A673 (cell line): ENCODE data around the gene QSOX2. TPM values are rescaled to one million over a fixed set of nuclear protein-coding genes. Genes with fewer than 3 reads are reported as not detected.

ENCODE experiments used
- BruUV-seq: library from RNA; stranded (reverse); fragments of 400-500 nt; replicated peaks from 2 replicates; lab custom pipeline; 2021; lab: Mats Ljungman, UMichigan
- CTCF ChIA-PET: fragments of 300-600 bp; sonication (Branson Sonifier 250); formaldehyde crosslinking; loops from one replicate; lab custom pipeline; 2022; ENCODE audit warnings: antibody characterized with exemption; lab: Charles Lee
- POLR2A ChIA-PET: fragments of 300-600 bp; sonication (Branson Sonifier 250); formaldehyde crosslinking; loops from one replicate; lab custom pipeline; 2022; ENCODE audit warnings: antibody characterized with exemption; ENCODE audit not compliant: low non-redundant PET; lab: Charles Lee
- DNase-seq: peaks from one replicate; pipeline ENCODE4 v3.0.0-alpha.2; 2015; ENCODE audit warnings: low spot score
- H3K27ac ChIP-seq: fragments of 200-600 bp; sonication (generic); 2 replicates; pipeline ENCODE4 v1.5.1; 2016; ENCODE audit warnings: mixed run types, low read depth, mild to moderate bottlenecking, mixed read lengths, antibody characterized with exemption, low read length; ENCODE audit not compliant: poor library complexity, severe bottlenecking
- H3K27me3 ChIP-seq: fragments of 200-600 bp; sonication (generic); replicated peaks from 2 replicates; pipeline ENCODE4 v1.6.1; 2017; ENCODE audit warnings: mixed run types, low read depth, mild to moderate bottlenecking, mixed read lengths, antibody characterized with exemption, low read length; ENCODE audit not compliant: insufficient read depth, poor library complexity
- H3K36me3 ChIP-seq: fragments of 200-600 bp; sonication (generic); 2 replicates; pipeline ENCODE4 v1.6.1; 2016; ENCODE audit warnings: mixed run types, mild to moderate bottlenecking, mixed read lengths, antibody characterized with exemption, low read length; ENCODE audit not compliant: insufficient read depth, poor library complexity, severe bottlenecking
- H3K4me1 ChIP-seq: fragments of 200-600 bp; sonication (generic); 2 replicates; pipeline ENCODE4 v1.6.1; 2017; ENCODE audit warnings: mixed run types, mild to moderate bottlenecking, mixed read lengths, antibody characterized with exemption, low read length; ENCODE audit not compliant: insufficient read depth, poor library complexity, severe bottlenecking
- H3K4me3 ChIP-seq: fragments of 200-600 bp; sonication (generic); 2 replicates; pipeline ENCODE4 v1.5.1; 2016; ENCODE audit warnings: low read depth, mixed run types, mild to moderate bottlenecking, mixed read lengths, low read length; ENCODE audit not compliant: poor library complexity, severe bottlenecking
- H3K9me3 ChIP-seq: fragments of 200-600 bp; sonication (generic); 2 replicates; pipeline ENCODE4 v1.6.1; 2016; ENCODE audit warnings: mixed run types, low read depth, mild to moderate bottlenecking, mixed read lengths, antibody characterized with exemption, low read length; ENCODE audit not compliant: poor library complexity, severe bottlenecking
- EZH2 ChIP-seq: fragments of 200-600 bp; sonication (generic); IDR thresholded peaks from 2 replicates; pipeline ENCODE4 v1.6.1; 2017; ENCODE audit warnings: borderline replicate concordance, low read depth, mild to moderate bottlenecking, mixed read lengths, antibody characterized with exemption, low read length; ENCODE audit not compliant: poor library complexity, severe bottlenecking
- intact Hi-C: fragments of 100-400 bp; cut with micrococcal nuclease; formaldehyde crosslinking; loops from one replicate; pipeline ENCODE4 v1.10.0; 2022; ENCODE audit not compliant: unreplicated experiment
- total RNA-seq: library from RNA; stranded (reverse); gene quantifications from 2 replicates; pipeline ENCODE4 v1.2.3, GENCODE V29; 2021
- TF ChIP-seq, protein P1 (sequence below): fragments of 300-800, 200-600 bp; sonication (generic); conservative IDR thresholded peaks from 2 replicates; pipeline ENCODE4 v1.5.1; 2017; ENCODE audit warnings: low read depth, mild to moderate bottlenecking, antibody characterized with exemption, low read length, moderate library complexity, mixed read lengths

Gene QSOX2
- total RNA-seq, 1 experiment from 2014 or later: 43.7 TPM

GRCh38 chr9:136281421-136282271 lies 36.0 kb upstream of the QSOX2 start:
- intact Hi-C loops: loop anchor here (5.0 kb wide), 1 partner anchor 679 kb away; no protein-coding TSS in a partner anchor
- POLR2A ChIA-PET: no interaction called here

DNA sequence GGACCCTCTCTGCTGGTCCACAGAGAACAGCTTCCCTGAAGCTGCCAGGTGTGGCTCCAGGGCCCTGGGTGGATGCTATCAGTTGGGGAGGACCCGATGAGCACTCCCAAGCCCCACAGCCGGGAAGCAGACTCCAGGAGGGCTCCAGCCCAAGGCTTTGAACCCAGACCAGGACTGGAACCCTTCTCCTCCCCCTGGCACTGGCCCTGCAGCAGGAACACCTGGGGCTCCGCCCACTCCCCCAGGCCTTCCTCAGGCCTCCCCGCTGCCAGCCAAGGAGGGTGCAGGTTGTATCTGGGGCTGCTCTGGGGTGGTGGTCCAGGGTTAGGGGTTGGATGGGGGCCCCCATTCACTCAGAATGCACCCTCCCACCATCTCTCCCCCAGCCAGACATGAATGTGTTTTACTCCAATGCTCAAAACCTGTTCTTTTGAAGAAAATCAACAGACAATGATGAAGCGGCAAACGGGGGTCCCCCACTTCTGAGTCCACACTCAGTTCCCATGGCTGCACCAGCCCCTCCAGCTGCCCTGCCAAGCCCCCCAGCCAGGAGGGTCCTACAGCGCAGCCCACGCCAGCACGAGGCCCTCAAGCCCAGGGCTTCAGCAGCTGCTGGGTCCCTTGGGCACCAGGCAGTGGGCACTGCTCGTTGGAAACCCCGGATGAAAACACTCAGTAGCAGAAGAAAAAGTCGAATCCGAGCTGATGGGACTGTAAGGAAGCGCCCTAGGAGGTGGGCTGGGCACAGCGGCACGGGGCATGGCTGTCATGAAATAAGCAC lies 35.1 kb upstream of the QSOX2 start:
- no peaks in the 10 kb centered on the region for H3K27me3 ChIP-seq
- peaks cover 5% of the 10 kb centered on the region for H3K4me1 ChIP-seq
- CTCF ChIA-PET: no interaction called here
- POLR2A ChIA-PET: no interaction called here
- no peak for DNase-seq
- no peaks in the 10 kb centered on the region for H3K36me3 ChIP-seq
- intact Hi-C loops: loop anchor here (5.0 kb wide), 1 partner anchor 678 kb away; no protein-coding TSS in a partner anchor
- TF ChIP-seq, protein P1, sequence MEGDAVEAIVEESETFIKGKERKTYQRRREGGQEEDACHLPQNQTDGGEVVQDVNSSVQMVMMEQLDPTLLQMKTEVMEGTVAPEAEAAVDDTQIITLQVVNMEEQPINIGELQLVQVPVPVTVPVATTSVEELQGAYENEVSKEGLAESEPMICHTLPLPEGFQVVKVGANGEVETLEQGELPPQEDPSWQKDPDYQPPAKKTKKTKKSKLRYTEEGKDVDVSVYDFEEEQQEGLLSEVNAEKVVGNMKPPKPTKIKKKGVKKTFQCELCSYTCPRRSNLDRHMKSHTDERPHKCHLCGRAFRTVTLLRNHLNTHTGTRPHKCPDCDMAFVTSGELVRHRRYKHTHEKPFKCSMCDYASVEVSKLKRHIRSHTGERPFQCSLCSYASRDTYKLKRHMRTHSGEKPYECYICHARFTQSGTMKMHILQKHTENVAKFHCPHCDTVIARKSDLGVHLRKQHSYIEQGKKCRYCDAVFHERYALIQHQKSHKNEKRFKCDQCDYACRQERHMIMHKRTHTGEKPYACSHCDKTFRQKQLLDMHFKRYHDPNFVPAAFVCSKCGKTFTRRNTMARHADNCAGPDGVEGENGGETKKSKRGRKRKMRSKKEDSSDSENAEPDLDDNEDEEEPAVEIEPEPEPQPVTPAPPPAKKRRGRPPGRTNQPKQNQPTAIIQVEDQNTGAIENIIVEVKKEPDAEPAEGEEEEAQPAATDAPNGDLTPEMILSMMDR: no peak
- TF ChIP-seq EZH2: no peak
- H3K4me3 ChIP-seq: no peak overlapping the region
- no peak overlapping the region for H3K27ac ChIP-seq
- no peaks in the 10 kb centered on the region for H3K9me3 ChIP-seq
- BruUV-seq: no TSS peak

More at GRCh38 chr9:136281421-136282271, 36.0 kb upstream of the QSOX2 start:
- Histone ChIP-seq H3K27me3 (no peaks in the 10 kb centered on the region), H3K27ac (no peak overlapping the region), H3K4me1 (peaks cover 5% of the 10 kb centered on the region), H3K4me3 (no peak overlapping the region), H3K36me3 (no peaks in the 10 kb centered on the region), H3K9me3 (no peaks in the 10 kb centered on the region)
- no peak for DNase-seq
- no peak for TF ChIP-seq EZH2
- TF ChIP-seq, protein P1: no peak
- CTCF ChIA-PET: no interaction called here
- no TSS peak for BruUV-seq

GRCh38 chr9:136279471-136279870 lies 33.9 kb upstream of the QSOX2 start:
- no TSS peak for BruUV-seq
- no peak for DNase-seq
- Histone ChIP-seq H3K4me3 (no peak overlapping the region), H3K4me1 (peaks cover 5% of the 10 kb centered on the region), H3K27ac (no peak overlapping the region), H3K27me3 (no peaks in the 10 kb centered on the region), H3K36me3 (no peaks in the 10 kb centered on the region), H3K9me3 (no peaks in the 10 kb centered on the region)
- intact Hi-C loops: no loop called here
- ChIA-PET CTCF (no interaction called here), POLR2A (no interaction called here)
- TF ChIP-seq EZH2: no peak
- TF ChIP-seq, protein P1: no peak
